ENCODE measurements around the gene HIRA.

DNA sequence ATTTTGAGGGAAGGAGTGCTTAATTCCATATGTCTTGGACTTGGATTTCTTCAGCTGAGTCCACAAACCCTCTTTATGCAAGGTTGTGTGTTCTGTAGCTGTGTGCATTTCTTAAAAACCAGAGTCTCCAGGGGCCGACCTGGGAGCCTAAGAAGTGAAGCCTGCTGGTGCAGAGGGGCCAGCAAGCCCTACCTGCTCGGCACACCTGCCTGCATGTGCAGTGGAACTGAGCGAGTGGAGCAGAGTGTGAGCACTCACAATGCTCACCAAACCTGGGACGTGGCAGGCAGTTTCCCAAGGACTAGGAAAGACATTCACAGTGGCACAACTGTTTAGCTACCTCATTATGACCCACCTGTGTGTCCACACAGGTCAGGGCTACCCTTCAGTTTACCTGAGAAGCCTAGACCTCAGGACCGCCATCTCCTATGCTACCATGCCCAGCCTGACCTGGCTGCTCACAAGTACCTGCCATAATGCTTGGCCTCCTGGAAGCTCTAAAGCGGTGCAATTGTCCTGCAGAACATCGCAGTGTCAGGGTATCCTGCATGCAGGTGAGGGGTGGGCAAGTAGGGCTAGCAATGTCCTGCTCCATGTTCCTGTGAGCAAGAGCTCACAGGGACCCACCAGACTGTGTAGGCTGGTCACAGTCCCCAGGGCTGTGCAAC, 12.1 kb upstream of the HIRA start:
- TF ChIP-seq, protein P1, sequence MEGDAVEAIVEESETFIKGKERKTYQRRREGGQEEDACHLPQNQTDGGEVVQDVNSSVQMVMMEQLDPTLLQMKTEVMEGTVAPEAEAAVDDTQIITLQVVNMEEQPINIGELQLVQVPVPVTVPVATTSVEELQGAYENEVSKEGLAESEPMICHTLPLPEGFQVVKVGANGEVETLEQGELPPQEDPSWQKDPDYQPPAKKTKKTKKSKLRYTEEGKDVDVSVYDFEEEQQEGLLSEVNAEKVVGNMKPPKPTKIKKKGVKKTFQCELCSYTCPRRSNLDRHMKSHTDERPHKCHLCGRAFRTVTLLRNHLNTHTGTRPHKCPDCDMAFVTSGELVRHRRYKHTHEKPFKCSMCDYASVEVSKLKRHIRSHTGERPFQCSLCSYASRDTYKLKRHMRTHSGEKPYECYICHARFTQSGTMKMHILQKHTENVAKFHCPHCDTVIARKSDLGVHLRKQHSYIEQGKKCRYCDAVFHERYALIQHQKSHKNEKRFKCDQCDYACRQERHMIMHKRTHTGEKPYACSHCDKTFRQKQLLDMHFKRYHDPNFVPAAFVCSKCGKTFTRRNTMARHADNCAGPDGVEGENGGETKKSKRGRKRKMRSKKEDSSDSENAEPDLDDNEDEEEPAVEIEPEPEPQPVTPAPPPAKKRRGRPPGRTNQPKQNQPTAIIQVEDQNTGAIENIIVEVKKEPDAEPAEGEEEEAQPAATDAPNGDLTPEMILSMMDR (IDR thresholded peaks at IDR 0.05; ENCODE audit: insufficient read depth, low read length, poor library complexity, severe bottlenecking), result no peak
- no peak for TF ChIP-seq EZH2phosphoT487 (conservative IDR thresholded peaks at IDR 0.05; ENCODE audit: low read length)
